ENCODE results near the gene NHS. TPM values are rescaled to one million over a fixed set of nuclear protein-coding genes. Genes with fewer than 3 reads are reported as not detected.

The NHS gene
- total RNA-seq, 4 donors from 2014 or later, result 13.2 to 39.0 (median 31.5) TPM

- Histone ChIP-seq H3K27ac (no peak overlapping the region), H3K4me3 (no peak overlapping the region), H3K27me3 (no peaks in the 10 kb centered on the region), H3K4me1 (peaks cover 0 to 14% (median 0%) of the 10 kb centered on the region in 4 donors), H3K9me3 (no peaks in the 10 kb centered on the region), H3K36me3 (no peaks in the 10 kb centered on the region)
- no peak for DNase-seq (ENCODE audit: low spot score in 2 of 2)
- TF ChIP-seq CTCF (IDR thresholded peaks at IDR 0.05) (no peak), POLR2A (IDR thresholded peaks at IDR 0.05) (no peak), EP300 (IDR thresholded peaks at IDR 0.05) (no peak)
- WGBS, 2 donors, result 70 to 71% methylated on average over 6 of the region's 6 CpGs
Observed at GRCh38 chrX:17549107-17549651, 174.2 kb downstream of the NHS start.

DNA sequence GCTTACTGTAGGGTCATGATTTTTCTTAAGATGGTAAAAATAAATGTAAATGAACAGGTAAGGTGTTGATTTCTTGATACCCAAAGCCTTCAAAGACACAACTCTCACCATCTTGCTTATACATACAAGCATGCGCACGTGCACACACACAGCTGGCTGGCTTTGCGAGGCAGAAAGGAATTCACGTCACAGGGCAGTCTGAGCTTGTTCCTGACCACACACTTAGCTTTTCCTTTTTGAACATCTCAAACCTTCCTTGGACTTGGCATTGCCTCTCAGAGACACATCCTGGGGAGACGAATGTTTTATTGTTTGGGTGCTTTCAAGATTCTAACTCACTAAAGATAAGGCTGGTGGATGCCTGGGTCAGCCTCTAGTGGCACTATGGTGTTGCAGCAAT is 175.0 kb downstream of the NHS start:
- no peak overlapping the region for H3K4me3 ChIP-seq
- no peak for DNase-seq (ENCODE audit: low spot score in 2 of 2)
- peaks cover 0 to 14% (median 0%) of the 10 kb centered on the region in 4 donors for H3K4me1 ChIP-seq
- H3K9me3 ChIP-seq, result no peaks in the 10 kb centered on the region
- no peaks in the 10 kb centered on the region for H3K36me3 ChIP-seq
- 83 to 98% methylated on average over 5 of the region's 5 CpGs for WGBS, 2 donors
- H3K27ac ChIP-seq, result no peak overlapping the region
- no peaks in the 10 kb centered on the region for H3K27me3 ChIP-seq
- TF ChIP-seq EP300 (IDR thresholded peaks at IDR 0.05) (no peak), CTCF (IDR thresholded peaks at IDR 0.05) (no peak), POLR2A (IDR thresholded peaks at IDR 0.05) (no peak)

GRCh38 chrX:17552044-17552650 is 177.1 kb downstream of the NHS start:
- no peak for DNase-seq (ENCODE audit: low spot score in 2 of 2)
- TF ChIP-seq EP300 (IDR thresholded peaks at IDR 0.05) (no peak), POLR2A (IDR thresholded peaks at IDR 0.05) (no peak), CTCF (IDR thresholded peaks at IDR 0.05) (no peak)
- Histone ChIP-seq H3K27me3 (no peaks in the 10 kb centered on the region), H3K36me3 (no peaks in the 10 kb centered on the region), H3K4me3 (no peak overlapping the region), H3K27ac (no peak overlapping the region), H3K9me3 (no peaks in the 10 kb centered on the region), H3K4me1 (peaks cover 0 to 18% (median 0%) of the 10 kb centered on the region in 4 donors)
- 82 to 92% methylated on average over 5 of the region's 5 CpGs for WGBS, 2 donors

DNA sequence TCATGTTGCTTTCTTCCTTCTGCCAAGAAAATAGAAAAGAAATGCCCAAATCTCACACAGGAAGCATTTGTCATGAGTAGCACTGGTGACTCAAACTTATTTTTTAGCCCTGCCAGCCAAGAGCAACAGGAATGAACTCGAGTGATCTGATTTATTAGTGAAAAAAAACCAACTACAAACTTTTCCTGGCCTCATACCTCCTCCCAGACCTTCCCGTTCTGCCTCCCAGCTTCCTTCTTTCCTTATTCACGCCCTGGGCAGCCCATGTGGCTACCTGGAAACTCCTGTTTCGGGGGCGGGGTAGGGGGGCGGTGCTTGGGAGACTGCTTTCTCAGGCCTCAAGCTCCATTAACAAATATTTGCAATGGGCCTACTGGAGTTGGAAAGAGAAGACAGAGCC is 178.5 kb downstream of the NHS start:
- H3K4me1 ChIP-seq, result peaks cover 0 to 18% (median 0%) of the 10 kb centered on the region in 4 donors
- H3K4me3 ChIP-seq, result no peak overlapping the region
- peak overlapping the region in 1 of 4 donors; percentile 20 for H3K27ac ChIP-seq
- H3K9me3 ChIP-seq, result no peaks in the 10 kb centered on the region
- TF ChIP-seq POLR2A (IDR thresholded peaks at IDR 0.05) (no peak), CTCF (IDR thresholded peaks at IDR 0.05) (no peak), EP300 (IDR thresholded peaks at IDR 0.05) (no peak)
- H3K27me3 ChIP-seq, result no peaks in the 10 kb centered on the region
- WGBS, 2 donors, result 51 to 57% methylated on average over 6 of the region's 6 CpGs
- H3K36me3 ChIP-seq, result no peaks in the 10 kb centered on the region
- DNase-seq (ENCODE audit: low spot score in 2 of 2), result no peak

DNA sequence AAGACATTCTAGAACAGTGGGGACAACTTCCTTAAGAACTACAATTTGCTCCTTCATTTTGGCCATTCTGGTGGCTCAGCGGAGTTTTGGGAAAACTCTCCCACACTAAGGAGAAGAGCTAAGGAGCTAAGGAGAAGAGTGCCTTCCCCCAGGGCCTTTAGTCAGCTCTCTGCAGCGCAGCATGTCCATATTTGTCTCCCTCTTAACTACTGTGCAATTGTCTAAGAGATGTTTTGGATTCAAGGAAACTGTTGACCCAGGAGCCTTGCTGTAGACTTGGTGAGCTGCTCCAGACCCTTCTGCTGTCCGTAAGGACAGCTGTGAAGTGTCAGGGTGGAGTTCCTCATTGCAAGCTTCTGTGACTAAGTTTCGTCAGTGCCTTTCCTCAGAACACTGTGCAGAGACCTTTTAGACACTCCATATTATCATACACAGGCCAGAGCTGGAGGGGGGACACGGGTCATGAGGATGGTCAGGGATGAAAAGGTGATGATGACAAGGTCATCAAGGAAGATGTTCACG is 179.0 kb downstream of the NHS start:
- Histone ChIP-seq H3K27ac (peak overlapping the region in 1 of 4 donors; percentile 20), H3K4me3 (no peak overlapping the region), H3K9me3 (no peaks in the 10 kb centered on the region), H3K4me1 (peaks cover 0 to 18% (median 0%) of the 10 kb centered on the region in 4 donors), H3K36me3 (no peaks in the 10 kb centered on the region), H3K27me3 (no peaks in the 10 kb centered on the region)
- WGBS, 2 donors, result 75 to 91% methylated on average over 6 of the region's 6 CpGs
- no peak for DNase-seq (ENCODE audit: low spot score in 2 of 2)
- TF ChIP-seq CTCF (IDR thresholded peaks at IDR 0.05) (no peak), EP300 (IDR thresholded peaks at IDR 0.05) (no peak), POLR2A (IDR thresholded peaks at IDR 0.05) (no peak)
